Stimulated activated CD4-positive, alpha-beta T cell treated with anti-CD3 and anti-CD28 coated beads, Interleukin-1b, Interleukin-23, amount 100 ng/mL, for 4 hours (primary cell): Measurements from ENCODE around the gene SLC2A3.
"Not testable (repeated sequence)": the region's sequence is repeated elsewhere in the genome, so short reads cannot be mapped to it uniquely, and the experiment has no call there.

ENCODE experiments used
- DNase-seq, 2 donors: peaks; one replicate each; pipeline ENCODE4 v3.0.0-alpha.2; 2020; ENCODE audit warnings: low read depth in 2 of 2

SLC2A3 gene

DNA sequence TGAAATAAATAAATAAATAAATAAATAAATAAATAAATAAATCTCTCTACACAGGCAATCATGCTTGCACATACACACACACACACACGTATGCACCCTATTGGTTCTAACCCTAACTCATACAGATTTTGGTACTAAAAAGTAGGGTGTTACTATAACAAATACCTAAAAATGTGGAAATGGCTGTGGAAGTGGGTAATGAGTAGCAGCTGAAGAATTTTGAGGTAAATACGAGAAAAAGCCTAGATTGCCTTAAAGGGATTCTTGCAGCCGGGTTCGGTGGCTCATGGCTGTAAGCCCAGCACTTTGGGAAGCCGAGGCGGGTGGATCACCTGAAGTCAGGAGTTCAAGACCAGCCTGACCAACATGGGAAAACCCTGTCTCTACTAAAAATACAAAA is 15.7 kb upstream of the SLC2A3 start:
- no peak for DNase-seq

DNA sequence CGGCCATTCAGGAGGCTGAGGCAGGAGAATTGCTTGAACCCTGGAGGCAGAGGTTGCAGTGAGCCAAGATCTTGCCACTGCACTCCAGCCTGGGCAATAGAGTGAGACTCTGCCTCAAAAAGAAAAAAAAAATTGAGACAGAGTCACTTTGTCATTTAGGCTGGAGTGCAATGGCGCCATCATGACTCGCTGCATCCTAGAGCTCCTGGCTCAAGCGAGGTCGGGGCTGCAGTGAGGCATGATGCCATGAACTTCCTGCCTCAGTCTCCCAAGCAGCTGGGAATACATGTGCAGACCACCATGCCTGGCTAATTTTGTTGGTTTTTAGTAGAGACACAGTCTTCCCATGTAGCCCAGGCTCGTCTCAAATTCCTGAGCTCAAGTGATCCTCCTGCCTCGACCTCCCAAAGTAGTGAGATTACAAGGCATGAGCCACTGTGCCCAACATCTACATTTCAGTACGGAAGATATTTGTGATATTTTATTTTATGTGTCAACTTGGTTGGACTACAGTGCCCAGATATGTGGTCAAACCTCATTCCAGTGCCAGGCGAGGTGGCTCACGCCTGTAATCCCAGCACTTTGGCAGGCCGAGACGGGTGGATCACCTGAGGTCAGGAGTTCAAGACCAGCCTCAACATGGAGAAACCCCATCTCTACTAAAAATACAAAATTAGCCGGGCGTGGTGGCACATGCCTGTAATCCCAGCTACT is 14.4 kb upstream of the SLC2A3 start:
- not testable (repeated sequence) for DNase-seq

DNA sequence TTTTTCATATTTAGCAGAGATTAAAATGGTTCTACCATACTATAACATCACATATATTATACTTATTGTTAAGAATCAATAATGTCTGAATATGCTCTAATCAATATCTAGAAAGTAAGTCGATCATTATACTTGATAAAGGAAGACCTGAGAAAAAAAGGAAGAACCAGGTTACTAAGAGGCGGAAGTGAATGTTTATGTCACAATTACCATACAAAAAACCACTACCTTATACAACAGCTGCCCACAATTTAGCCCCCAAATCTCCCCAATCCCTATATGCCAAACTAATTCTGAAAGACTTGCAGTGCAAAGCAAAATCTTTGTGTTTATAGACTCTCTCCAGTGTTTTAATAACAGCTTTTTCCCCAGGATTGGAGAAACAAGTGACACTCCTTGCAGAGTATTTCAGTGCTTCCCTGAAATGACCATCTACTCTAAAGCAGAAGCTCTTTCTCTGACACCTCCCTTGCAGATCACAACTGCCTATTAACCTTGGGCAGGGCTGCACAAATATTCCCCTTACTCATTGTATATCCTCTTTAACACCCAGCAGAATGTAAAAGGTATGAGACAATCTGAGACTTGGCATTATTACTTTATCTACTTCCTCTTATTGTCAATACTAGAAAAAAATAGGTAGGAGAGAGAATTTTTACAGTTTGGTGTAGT is 12.7 kb upstream of the SLC2A3 start:
- no peak for DNase-seq

DNA sequence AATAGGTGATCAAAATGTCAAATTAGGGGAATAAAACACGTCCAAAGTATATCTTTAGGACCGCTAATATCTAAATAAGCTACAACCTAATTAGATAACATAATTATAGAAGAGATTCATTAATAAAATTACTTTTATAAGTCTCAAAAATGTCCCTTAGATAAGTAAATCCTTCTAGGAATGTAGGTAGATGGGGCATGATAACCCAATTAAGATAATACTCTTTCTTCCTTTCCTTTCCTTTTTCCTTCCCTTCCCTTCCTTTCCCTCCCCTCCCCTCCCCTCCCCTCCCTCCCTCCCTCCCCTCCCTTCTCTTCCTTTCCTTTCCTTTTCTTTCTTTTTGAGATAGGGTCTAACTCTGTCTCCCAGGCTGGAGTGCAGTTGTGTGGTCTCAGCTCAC is 11.0 kb upstream of the SLC2A3 start:
- no peak for DNase-seq

DNA sequence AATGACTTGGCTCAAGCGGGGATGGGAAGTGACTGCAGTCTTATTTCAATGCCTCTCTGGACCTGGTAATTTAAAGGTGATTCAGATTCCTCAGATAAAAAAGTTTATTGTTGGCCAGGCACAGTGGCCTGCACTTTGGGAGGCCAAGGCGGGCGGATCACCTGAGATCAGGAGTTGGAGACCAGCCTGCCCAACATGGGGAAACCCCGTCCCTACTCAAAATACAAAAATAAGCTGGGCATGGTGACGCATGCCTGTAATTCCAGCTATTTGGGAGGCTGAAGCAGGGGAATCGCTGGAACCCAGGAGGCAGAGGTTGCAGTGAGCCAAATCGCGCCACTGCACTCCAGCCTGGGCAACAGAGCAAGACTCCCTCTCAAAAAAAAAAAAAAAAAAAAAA is 8.8 kb upstream of the SLC2A3 start:
- not testable (repeated sequence) for DNase-seq

GRCh38 chr12:7940906-7941305 is 4.9 kb upstream of the SLC2A3 start:
- no peak for DNase-seq

- DNase-seq: no peak
Measured at GRCh38 chr12:7937833-7938506, 2.0 kb upstream of the SLC2A3 start.

- no peak for DNase-seq
Measured at GRCh38 chr12:7934889-7935492, 996 bp downstream of the SLC2A3 start.

DNA sequence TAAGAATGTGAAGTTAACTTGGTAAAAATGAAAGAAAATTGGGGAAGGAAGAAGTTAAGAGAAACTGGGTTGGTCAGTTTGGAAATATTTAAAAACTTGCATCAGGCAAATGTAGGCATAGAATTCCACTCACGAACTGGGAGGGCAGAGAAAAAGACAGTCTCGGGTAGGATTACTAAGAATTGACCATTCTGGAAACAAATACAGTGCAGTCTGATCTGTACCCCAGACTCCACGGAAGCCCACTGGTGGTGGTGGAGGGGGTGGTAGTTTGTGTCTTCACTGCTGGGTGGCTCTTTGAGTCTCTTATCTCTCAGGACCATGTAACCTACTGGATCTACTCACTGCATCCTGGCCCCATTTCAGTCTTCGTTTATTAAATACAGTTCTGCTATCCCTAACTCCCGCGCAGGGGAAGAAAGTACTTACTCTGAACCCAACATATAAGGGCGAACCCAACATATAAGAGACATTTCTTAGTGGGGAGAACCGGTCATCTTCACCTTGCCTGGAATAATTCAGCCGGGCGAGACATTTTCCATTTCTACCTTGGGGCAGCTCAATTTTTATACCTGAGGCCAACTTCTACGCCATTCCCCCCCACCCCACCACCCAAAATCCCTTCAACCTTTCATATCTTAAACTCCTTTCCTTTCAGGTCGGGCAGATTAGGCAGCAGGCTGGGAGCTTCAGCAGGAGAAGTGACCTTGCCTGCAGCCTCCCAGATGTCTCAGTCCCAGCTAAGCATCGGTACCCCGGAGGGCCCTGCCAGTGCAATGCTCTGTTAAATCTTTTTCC is 1.7 kb downstream of the SLC2A3 start:
- DNase-seq: no peak

- DNase-seq: peak; percentile 60 to 69
Measured at GRCh38 chr12:7933255-7933726, 2.7 kb downstream of the SLC2A3 start.

DNA sequence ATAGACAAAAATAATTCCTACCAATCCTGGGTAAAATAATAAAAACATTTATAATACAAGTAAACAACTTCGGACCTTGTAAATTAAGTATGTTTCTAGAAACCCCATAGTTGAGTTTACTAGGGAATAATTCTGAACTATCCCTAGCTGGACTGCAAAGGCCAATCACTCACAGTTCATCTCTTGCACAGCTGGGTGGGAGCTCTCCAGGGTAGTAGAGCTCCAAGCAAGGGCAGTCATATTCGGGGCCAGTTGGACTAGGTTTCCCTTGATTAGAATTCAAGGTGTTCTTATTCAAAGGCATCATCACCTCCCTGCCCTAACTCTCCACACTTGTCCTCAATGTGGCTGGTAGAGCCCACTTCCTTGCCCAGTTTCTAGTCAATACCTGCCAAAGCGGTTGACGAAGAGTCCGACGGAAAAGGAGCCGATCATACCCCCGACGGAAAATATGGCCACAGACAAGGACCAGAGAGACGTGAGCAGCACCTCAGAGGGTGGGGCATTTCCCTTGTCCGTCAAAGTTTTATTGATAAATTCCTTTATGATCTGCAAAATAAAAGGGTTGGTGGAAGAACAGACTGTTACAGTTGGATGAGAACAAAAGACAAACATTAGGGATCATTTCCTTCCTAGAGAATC is 3.3 kb downstream of the SLC2A3 start:
- DNase-seq: not testable (repeated sequence)

GRCh38 chr12:7929083-7929792 is 6.7 kb downstream of the SLC2A3 start:
- no peak for DNase-seq

DNA sequence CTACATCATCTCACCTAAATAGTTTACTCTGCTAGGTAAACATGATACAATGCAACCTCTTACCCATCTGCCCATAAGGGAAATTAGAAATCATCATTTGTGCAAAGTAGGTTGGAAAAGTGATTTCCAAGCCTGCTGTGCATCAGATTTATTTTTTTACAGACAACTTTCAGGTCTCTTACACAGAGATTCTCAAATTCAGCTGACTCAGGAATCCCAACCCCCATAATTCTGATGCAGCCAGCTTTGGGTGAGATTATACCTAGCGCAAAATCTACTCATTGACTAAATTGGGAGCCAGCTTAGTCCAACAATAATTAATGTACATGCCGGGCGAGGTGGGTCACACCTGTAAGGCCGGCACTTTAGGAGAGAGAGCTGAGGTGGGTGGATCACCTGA is 8.5 kb downstream of the SLC2A3 start:
- DNase-seq: no peak

DNA sequence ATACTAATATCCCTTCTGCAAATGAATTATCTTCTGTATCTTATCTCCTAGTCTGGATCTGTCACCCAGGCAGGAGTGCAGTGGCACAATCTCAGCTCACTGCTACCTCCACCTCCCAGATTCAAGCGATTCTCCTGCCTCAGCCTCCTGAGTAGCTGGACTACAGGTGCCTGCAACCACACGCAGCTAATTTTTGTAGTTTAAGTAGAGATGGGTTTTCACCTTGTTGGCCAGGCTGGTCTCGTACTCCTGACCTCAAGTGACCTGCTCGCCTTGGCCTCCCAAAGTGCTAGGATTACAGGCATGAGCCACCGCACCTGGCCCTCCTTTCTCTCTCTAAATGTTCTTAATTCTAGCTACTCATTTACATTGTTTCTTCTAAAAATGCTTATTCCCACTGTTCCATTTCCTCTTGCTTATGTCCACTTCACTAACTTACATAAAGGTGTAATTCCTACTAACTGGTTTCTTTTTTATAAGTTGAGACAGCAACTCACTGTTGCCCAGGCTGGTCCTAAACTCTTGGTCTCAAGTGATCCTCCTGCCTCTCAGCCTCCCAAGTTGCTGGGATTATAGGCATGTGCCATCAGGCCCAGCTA is 9.8 kb downstream of the SLC2A3 start:
- DNase-seq: not testable (repeated sequence)

DNA sequence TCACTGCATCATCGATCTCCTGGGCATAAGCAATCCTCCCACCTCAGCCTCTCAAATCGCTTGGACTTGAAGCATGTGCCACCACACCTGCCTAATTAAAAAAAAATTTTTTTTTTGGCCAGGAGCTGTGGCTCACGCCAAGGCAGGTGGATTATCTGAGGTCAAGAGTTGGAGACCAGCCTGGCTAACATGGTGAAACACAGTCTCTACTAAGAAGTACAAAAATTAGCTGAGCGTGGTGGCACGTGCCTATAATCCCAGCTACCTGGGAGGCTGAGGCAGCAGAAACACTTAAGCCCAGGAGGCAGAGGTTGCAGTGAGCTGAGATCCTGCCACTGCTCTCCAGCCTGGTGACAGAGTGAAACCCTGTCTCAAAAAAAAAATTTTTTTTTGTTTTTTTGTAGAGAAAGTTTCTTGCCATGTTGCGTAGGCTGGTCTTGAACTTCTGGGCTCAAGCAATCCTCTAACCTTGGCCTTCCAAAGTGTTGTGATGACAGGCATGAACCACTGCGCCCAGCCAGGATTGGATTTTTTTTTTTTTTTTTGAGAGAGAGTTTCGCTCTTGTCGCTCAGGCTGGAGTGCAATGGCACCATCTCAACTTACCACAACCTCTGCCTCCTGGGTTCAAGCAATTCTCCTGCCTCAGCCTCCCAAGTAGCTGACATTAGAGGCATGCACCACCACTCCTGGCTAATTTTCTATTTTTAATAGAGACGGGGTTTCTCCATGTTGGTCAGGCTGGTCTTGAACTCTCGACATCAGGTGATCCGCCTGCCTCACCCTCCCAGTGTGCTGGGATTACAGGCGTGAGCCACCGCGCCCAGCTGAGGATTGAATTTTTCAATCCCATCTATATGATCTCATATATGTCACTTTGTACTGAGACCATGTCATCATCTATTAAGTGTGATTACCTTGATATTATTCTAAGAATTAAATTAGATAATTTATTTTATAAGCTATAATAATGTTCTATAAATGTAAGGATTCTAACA is 12.4 kb downstream of the SLC2A3 start:
- DNase-seq: no peak

DNA sequence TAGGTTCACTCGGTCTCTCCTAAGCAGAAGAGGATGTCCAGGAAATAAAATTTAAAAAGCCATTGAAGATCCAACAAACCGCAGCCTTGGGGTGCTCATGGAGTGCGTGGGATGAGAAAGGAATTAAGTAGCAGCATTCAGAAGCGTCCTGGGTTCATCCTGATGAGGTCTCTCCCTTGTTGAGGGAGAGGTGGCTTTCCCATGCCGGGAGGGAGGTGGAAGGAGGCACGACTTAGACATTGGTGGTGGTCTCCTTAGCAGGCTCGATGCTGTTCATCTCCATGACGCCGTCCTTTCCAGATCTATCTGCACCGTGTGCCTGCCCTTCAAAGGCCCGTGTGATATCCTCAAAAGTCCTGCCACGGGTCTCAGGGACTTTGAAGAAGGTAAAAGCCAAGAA is 14.8 kb downstream of the SLC2A3 start:
- not testable (repeated sequence) for DNase-seq

DNA sequence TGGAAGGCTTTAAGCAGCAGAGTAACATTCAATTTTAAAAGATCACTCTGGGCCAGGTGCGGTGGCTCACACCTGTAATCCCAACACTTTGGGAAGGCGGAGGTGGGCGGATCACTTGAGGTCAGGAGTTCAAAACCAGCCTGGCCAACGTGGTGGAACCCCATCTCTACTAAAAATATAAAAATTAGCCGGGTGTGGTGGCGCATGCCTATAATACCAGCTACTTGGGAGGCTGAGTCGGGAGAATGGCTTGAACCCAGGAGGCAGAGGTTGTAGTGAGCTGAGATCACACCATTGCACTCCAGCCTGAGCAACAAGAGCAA is 17.8 kb downstream of the SLC2A3 start:
- not testable (repeated sequence) for DNase-seq

- DNase-seq: no peak
Measured at GRCh38 chr12:7917392-7918267, 18.4 kb downstream of the SLC2A3 start.
